Femur (tissue), 1 donor: ENCODE measurements around the gene LPP.

Source experiments
- DNase-seq: peaks from one replicate; pipeline ENCODE4 v3.0.0-alpha.2; 2017

LPP gene

GRCh38 chr3:188453431-188454384, 299.8 kb downstream of the LPP start:
- no peak for DNase-seq

GRCh38 chr3:188455748-188456147, 301.8 kb downstream of the LPP start:
- DNase-seq, result no peak

- no peak for DNase-seq
These were observed 304.8 kb downstream of the LPP start for GRCh38 chr3:188458756-188459155.

- DNase-seq, result no peak
These were observed 311.4 kb downstream of the LPP start for GRCh38 chr3:188465311-188465710.

- no peak for DNase-seq
These were observed 314.2 kb downstream of the LPP start for GRCh38 chr3:188468196-188468595.

- DNase-seq, result no peak
These were observed 314.7 kb downstream of the LPP start for GRCh38 chr3:188468662-188469061.

GRCh38 chr3:188469228-188469885, 315.4 kb downstream of the LPP start:
- no peak for DNase-seq

GRCh38 chr3:188470508-188471130, 316.7 kb downstream of the LPP start:
- no peak for DNase-seq

GRCh38 chr3:188471723-188472122, 317.8 kb downstream of the LPP start:
- DNase-seq, result no peak

GRCh38 chr3:188472336-188472735, 318.4 kb downstream of the LPP start:
- no peak for DNase-seq

GRCh38 chr3:188473045-188473444, 319.1 kb downstream of the LPP start:
- DNase-seq, result no peak

GRCh38 chr3:188473591-188474288, 319.8 kb downstream of the LPP start:
- no peak for DNase-seq

- DNase-seq, result no peak
These were observed 323.0 kb downstream of the LPP start for GRCh38 chr3:188476935-188477334.

GRCh38 chr3:188480011-188480410, 326.1 kb downstream of the LPP start:
- DNase-seq, result no peak

- no peak for DNase-seq
These were observed 329.0 kb downstream of the LPP start for GRCh38 chr3:188482929-188483328.

GRCh38 chr3:188486126-188486525, 332.2 kb downstream of the LPP start:
- no peak for DNase-seq

- no peak for DNase-seq
These were observed 333.0 kb downstream of the LPP start for GRCh38 chr3:188486952-188487351.

GRCh38 chr3:188487652-188488051, 333.7 kb downstream of the LPP start:
- no peak for DNase-seq

GRCh38 chr3:188488801-188489200, 334.8 kb downstream of the LPP start:
- no peak for DNase-seq

- DNase-seq, result no peak
These were observed 335.9 kb downstream of the LPP start for GRCh38 chr3:188489639-188490405.

- DNase-seq, result no peak
These were observed 336.5 kb downstream of the LPP start for GRCh38 chr3:188490416-188490815.

GRCh38 chr3:188491276-188491687, 337.3 kb downstream of the LPP start:
- DNase-seq, result no peak
